GM12892 (cell line): Measurements from ENCODE around the gene SNX4.

Source experiments
- POLR2A ChIP-seq: IDR thresholded peaks from 2 replicates; pipeline ENCODE4 v1.6.1; 2011; ENCODE audit warnings: low read depth, low read length, control low read depth
- POLR2AphosphoS5 ChIP-seq: IDR thresholded peaks from 2 replicates; pipeline ENCODE4 v1.6.1; 2011; ENCODE audit warnings: low read depth, low read length, control low read depth
- TAF1 ChIP-seq: IDR thresholded peaks from 2 replicates; pipeline ENCODE4 v1.6.1; 2011; ENCODE audit warnings: low read depth, mild to moderate bottlenecking, control low read depth, low read length, borderline replicate concordance

- TF ChIP-seq POLR2AphosphoS5, result no peak
- TF ChIP-seq TAF1, result no peak
- TF ChIP-seq POLR2A, result no peak
Measured at GRCh38 chr3:125481786-125482185, 38.2 kb downstream of the SNX4 start.
